ENCODE measurements around the gene PEX3. TPM values are rescaled to one million over a fixed set of nuclear protein-coding genes. Genes with fewer than 3 reads are reported as not detected.

Gene PEX3, protein sequence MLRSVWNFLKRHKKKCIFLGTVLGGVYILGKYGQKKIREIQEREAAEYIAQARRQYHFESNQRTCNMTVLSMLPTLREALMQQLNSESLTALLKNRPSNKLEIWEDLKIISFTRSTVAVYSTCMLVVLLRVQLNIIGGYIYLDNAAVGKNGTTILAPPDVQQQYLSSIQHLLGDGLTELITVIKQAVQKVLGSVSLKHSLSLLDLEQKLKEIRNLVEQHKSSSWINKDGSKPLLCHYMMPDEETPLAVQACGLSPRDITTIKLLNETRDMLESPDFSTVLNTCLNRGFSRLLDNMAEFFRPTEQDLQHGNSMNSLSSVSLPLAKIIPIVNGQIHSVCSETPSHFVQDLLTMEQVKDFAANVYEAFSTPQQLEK
- total RNA-seq (2014; rRNA removed; shearing (Covaris generic)): 25.2 and 26.7 TPM in 2 replicates

DNA sequence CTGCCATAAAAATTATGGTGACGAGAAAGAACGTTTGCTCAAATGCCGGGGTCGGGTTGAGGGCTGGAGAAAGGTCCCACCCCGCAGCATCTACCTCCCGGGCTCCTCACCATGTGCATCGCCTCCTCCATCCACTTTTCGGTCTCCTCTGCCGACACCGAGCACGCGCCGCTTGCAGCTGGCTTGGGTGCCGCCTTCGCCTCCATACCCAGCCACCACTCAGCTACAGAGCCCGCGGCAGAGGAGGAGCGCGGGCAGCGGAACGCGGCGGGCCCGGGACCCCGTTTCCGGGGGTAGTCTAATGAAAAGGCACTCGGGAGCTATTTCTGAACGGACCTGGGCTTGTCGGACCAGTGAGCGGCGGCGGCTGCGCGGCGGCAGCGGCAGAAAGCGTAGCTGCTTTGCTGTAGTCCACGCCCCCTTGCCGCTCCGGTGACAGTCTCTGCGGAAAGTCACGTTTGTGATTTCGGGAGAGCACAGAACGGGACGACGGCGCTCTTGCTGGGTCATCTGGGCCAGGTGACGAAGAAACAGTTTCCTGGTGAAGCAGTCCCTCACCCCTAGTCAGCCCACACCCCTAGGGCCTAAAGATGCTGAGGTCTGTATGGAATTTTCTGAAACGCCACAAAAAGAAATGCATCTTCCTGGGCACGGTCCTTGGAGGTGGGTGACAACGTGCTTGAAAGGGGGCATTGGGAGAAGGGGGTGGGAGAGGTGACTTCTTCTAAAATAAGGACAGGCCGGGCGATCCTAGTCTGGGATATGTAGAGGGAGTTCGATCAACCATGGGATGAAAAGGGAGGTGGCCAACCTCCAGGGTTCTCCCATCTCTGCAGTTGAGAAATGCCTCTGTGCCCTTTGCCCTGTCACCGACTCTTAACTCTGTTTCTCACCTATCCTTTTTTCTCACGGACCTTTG is at the start of gene PEX3, which contains the start of gene ADAT2:
Gene PEX3 (plus strand): TSS at position 353 of the 919 bp plus-strand sequence. CDS start 238 bp downstream, at position 591.
Gene ADAT2 (minus strand): TSS at position 243 of the 919 bp plus-strand sequence. CDS start 37 bp downstream, at position 206.
- peak; percentile 96 for DNase-seq (ENCODE audit: low read depth)

GRCh38 chr6:143401068-143401446 is 49.5 kb upstream of the PEX3 start:
- DNase-seq (ENCODE audit: low read depth): no peak

GRCh38 chr6:143401636-143402370 is 48.8 kb upstream of the PEX3 start:
- no peak for DNase-seq (ENCODE audit: low read depth)

DNA sequence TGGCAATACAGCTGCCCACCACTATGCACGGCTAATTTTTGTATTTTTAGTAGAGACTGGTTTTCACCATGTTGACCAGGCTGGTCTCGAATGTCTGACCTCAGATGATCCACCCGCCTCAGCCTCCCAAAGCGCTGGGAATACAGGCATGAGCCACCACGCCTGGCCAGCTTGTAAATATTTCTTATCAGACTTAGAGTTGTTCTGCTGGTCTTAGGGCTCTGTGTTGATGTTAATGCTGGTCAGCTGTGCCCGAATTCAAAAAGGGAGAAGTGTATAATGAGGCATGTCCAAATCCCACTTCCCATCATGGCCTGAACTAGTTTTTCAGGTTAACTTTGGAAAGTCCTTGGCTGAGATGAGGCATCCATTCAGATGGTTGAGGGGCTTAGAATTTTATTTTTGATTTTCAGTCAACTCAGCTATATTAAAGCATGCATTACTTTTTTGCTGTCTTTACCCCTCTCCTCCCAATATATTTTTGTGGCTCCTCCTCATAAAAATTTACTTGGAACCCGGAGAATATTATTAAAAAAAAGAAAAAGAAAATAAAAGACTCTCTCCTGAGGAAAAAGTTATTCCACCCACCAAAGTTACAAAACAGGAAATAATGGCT is 47.8 kb upstream of the PEX3 start:
- no peak for DNase-seq (ENCODE audit: low read depth)

DNA sequence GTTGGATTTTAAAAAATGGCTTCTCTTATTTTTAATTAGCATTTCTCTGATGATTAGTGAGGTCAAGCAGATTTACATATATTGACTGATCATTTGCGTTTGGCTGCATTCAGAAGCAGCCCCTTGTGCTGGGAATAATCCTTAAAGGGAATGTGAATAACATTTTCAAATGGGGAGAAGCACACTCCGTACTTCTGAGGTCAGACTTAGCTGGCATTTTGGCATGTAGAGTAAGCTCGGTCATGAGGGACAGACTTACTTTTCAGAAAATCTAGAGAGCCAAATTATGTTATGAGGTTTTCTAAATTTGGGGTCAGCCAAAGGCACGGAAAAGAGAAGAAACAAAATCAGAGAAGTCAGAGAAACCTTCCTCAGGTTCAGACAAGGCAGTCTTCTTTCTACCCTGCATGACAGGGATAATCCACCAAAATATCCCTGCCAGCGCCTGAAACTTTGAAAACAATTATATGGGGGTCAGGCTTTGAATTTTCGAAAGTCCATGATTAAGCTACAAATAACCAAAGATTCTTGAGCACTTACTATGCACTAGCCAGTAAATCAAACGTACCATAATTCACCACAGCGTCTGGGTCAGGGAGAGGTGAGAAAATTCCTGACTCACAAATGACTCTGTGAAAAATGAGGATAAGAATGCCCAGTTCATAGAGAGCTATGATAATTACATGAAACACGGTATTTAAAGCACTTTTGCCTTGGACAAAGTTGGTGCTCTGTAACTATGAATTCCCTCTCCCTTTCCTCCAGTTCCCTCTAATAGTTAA is 45.0 kb upstream of the PEX3 start:
- peak; percentile 76 for DNase-seq (ENCODE audit: low read depth)

DNA sequence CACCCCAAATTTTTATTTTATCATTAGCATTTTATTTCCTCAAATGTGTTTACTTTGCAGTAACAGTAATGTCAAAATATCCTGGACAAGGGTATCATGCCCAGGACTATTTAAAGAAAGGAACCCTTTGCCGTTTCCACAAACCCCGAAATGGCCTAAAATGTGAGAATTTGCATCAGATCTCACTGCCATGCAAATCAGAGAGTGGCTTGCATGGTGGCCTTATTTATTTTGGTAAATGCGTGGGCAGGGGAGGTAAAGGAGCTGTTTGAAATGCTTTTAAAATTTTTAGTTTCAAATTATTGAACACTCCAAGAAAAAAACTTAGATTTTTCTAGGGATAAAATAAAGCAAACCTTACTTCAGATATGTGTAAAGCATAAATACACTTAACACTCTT is 43.9 kb upstream of the PEX3 start:
- DNase-seq (ENCODE audit: low read depth): no peak

GRCh38 chr6:143408151-143408786 is 42.3 kb upstream of the PEX3 start:
- no peak for DNase-seq (ENCODE audit: low read depth)

- DNase-seq (ENCODE audit: low read depth): no peak
These were observed 41.8 kb upstream of the PEX3 start for GRCh38 chr6:143408787-143409162.

GRCh38 chr6:143410859-143411270 is 39.7 kb upstream of the PEX3 start:
- DNase-seq (ENCODE audit: low read depth): peak; percentile 41

GRCh38 chr6:143414769-143415168 is 35.8 kb upstream of the PEX3 start:
- no peak for DNase-seq (ENCODE audit: low read depth)

GRCh38 chr6:143419526-143419925 is 31.1 kb upstream of the PEX3 start:
- DNase-seq (ENCODE audit: low read depth): no peak

DNA sequence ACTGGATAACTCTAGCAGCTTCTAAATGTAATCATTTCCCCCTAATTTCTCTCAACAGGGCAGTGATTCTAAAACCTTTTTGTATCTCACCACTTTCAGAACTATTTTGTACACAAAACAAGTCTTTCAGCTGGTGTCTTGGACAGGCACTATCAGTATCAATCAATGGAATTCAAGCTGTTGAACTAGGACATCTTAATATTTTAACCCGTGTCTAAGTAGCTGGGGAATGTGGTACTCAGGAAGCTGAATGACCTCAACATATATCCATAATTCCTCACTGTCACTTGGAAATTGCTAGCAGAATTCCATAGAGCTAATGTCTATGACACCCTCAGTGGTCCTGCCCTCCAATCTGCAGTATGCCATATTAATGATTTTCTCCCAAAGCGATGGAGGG is 24.6 kb upstream of the PEX3 start:
- DNase-seq (ENCODE audit: low read depth): no peak

- peak; percentile 84 for DNase-seq (ENCODE audit: low read depth)
These were observed 23.3 kb upstream of the PEX3 start for GRCh38 chr6:143427109-143427817.

GRCh38 chr6:143429970-143430369 is 20.6 kb upstream of the PEX3 start:
- DNase-seq (ENCODE audit: low read depth): no peak

DNA sequence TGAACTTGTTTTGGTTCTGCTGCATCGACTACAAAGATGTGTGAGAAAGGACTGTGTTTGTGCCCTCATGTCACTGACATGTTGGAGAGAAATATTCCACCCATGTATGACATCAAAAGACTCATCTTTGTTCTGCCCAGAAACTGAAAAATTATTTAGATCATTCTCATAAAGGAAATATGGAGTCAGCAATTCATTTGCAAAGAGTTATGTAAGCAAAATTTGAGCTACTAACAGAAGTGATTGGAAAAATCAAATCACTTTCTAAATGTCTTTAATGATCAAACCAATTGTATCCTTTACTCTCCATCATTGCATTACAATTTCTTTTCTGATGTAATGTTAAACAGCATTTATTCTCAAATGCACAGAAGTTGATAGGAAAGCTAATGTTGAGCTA is 19.4 kb upstream of the PEX3 start:
- DNase-seq (ENCODE audit: low read depth): no peak

DNA sequence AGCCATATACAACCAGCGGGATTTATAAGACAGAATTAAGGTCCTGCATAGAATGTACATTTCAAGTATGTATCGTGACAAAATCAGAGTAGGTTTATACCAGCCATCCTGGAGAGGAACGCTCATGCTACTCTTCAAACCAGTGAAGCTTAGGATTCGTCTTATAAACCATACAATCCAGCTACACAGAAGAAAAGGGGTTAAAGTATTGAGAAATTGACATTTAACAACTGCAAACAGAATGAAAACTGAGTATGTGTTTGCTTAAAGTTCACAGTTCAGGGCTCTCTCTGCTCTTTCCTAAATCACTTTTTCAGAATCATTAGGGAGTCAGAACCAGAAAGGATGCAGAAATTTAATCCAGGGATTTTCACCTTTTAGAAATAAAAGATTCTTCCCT is 18.0 kb upstream of the PEX3 start:
- no peak for DNase-seq (ENCODE audit: low read depth)

DNA sequence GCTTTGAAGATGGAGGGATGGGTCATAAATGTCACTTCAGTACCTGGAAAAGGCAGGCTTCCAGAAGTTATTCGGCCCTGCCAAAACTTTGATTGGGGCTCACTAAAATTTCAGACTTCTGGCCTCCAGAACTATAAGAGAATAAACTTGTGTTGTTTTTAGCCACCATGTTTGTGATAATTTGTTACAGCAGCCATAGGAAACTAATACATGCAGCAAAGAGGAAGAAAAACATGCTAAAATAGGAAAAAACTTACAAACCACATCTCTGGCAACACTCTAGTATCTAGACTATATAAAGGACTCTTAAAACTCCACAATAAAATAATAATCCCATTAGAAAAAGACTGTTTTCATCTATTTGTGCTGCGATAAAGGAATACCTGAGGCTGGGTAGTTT is 9.6 kb upstream of the PEX3 start:
- DNase-seq (ENCODE audit: low read depth): no peak

- peak; percentile 16 for DNase-seq (ENCODE audit: low read depth)
These were observed 8.7 kb upstream of the PEX3 start for GRCh38 chr6:143441680-143442545.

GRCh38 chr6:143443096-143443495 is 7.5 kb upstream of the PEX3 start:
- DNase-seq (ENCODE audit: low read depth): no peak
